Fibroblast of lung (primary cell): Measurements from ENCODE around the gene SPSB2. TPM values are rescaled to one million over a fixed set of nuclear protein-coding genes. Genes with fewer than 3 reads are reported as not detected.

Experiments
- DNase-seq, 2 donors: peaks; one replicate each; pipeline versions ENCODE4 v3.0.0 to v3.0.0-alpha.2; 2010; ENCODE audit warnings: low read depth in 2 of 2
- H2AFZ ChIP-seq: 2 replicates; pipeline ENCODE4 v1.5.1; 2012; ENCODE audit warnings: low read length, control low read depth, inconsistent platforms
- H3K27ac ChIP-seq: 2 replicates; pipeline ENCODE4 v1.5.1; 2011; ENCODE audit warnings: low read length, control low read depth; ENCODE audit not compliant: insufficient read depth
- H3K27me3 ChIP-seq: 2 replicates; pipeline ENCODE4 v1.5.1; 2011; ENCODE audit warnings: mild to moderate bottlenecking, low read length; ENCODE audit not compliant: control insufficient read depth, insufficient read depth
- H3K36me3 ChIP-seq: 2 replicates; pipeline ENCODE4 v1.5.1; 2011; ENCODE audit warnings: low read length; ENCODE audit not compliant: control insufficient read depth, insufficient read depth
- H3K4me1 ChIP-seq: 2 replicates; pipeline ENCODE4 v1.5.1; 2011; ENCODE audit warnings: low read length; ENCODE audit not compliant: control insufficient read depth, insufficient read depth; ENCODE audit errors: extremely low read depth
- H3K4me2 ChIP-seq: 2 replicates; pipeline ENCODE4 v1.5.1; 2011; ENCODE audit warnings: low read length, control low read depth; ENCODE audit not compliant: insufficient read depth; ENCODE audit errors: extremely low read depth
- H3K4me3 ChIP-seq, 4 experiments: fragments of 200-600 bp in 1 of 4; sonication (generic) in 1 of 4; replicated peaks in 1 of 4; 2 replicates each; pipeline ENCODE4 v1.5.1; 2011 to 2016; ENCODE audit warnings: low read length in 4 of 4, low read depth in 3 of 4, mild to moderate bottlenecking in 3 of 4, control low read depth in 2 of 4, inconsistent platforms in 1 of 4, mixed read lengths in 1 of 4; ENCODE audit not compliant: insufficient read depth in 1 of 4; ENCODE audit errors: control extremely low read depth in 1 of 4
- H3K79me2 ChIP-seq: 2 replicates; pipeline ENCODE4 v1.5.1; 2012; ENCODE audit warnings: mild to moderate bottlenecking, low read length, inconsistent platforms; ENCODE audit not compliant: control insufficient read depth, insufficient read depth
- H3K9ac ChIP-seq: 2 replicates; pipeline ENCODE4 v1.5.1; 2011; ENCODE audit warnings: mild to moderate bottlenecking, low read length, control low read depth; ENCODE audit not compliant: insufficient read depth
- H3K9me3 ChIP-seq: 2 replicates; pipeline ENCODE4 v1.5.1; 2012; ENCODE audit warnings: low read depth, low read length; ENCODE audit not compliant: control insufficient read depth, insufficient read depth
- H4K20me1 ChIP-seq: 2 replicates; pipeline ENCODE4 v1.5.1; 2011; ENCODE audit warnings: low read length; ENCODE audit not compliant: control insufficient read depth, insufficient read depth; ENCODE audit errors: extremely low read depth
- EZH2 ChIP-seq: IDR thresholded peaks from 2 replicates; pipeline ENCODE4 v1.5.1; 2012; ENCODE audit warnings: low read length, control low read depth, mild to moderate bottlenecking; ENCODE audit errors: missing control alignments
- polyA minus RNA-seq: library from RNA; depleted of rRNA, polyadenylated mRNA; stranded (reverse); fragments of >200 nt; gene quantifications from 2 replicates; pipeline ENCODE4 v1.2.3, GENCODE V29; 2011; ENCODE audit warnings: low replicate concordance
- polyA plus RNA-seq, 2 donors: library from polyadenylated mRNA; depleted of rRNA in 1 of 2; stranded (reverse) in 1 of 2; unstranded in 1 of 2; fragments of >200 nt; gene quantifications; 2 replicates each; pipeline ENCODE4 v1.2.1, GENCODE V29; 2011 to 2012; ENCODE audit warnings: missing spikeins in 1 of 2
- total RNA-seq: library from RNA; depleted of rRNA; stranded (reverse); fragments of >200 nt; gene quantifications from 2 replicates; pipeline ENCODE4 v1.2.1, GENCODE V29; 2014
- TF ChIP-seq, protein P1 (sequence below), 2 donors: IDR thresholded peaks in 1 of 2; conservative IDR thresholded peaks in 1 of 2; 1 replicate in 1 of 2; 2 replicates in 1 of 2; pipeline ENCODE4 v1.5.1; 2011 to 2012; ENCODE audit warnings: low read length in 2 of 2, control low read depth in 1 of 2, inconsistent platforms in 1 of 2, low read depth in 1 of 2, mild to moderate bottlenecking in 1 of 2

The SPSB2 gene, protein sequence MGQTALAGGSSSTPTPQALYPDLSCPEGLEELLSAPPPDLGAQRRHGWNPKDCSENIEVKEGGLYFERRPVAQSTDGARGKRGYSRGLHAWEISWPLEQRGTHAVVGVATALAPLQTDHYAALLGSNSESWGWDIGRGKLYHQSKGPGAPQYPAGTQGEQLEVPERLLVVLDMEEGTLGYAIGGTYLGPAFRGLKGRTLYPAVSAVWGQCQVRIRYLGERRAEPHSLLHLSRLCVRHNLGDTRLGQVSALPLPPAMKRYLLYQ
- total RNA-seq: 12.7 and 12.8 TPM in 2 replicates
- 1.8 and 2.5 TPM in 2 replicates for polyA plus RNA-seq
- 4.1 and 5.5 TPM in 2 replicates for polyA plus RNA-seq (2012)
- 1.9 and 2.1 TPM in 2 replicates for polyA minus RNA-seq

DNA sequence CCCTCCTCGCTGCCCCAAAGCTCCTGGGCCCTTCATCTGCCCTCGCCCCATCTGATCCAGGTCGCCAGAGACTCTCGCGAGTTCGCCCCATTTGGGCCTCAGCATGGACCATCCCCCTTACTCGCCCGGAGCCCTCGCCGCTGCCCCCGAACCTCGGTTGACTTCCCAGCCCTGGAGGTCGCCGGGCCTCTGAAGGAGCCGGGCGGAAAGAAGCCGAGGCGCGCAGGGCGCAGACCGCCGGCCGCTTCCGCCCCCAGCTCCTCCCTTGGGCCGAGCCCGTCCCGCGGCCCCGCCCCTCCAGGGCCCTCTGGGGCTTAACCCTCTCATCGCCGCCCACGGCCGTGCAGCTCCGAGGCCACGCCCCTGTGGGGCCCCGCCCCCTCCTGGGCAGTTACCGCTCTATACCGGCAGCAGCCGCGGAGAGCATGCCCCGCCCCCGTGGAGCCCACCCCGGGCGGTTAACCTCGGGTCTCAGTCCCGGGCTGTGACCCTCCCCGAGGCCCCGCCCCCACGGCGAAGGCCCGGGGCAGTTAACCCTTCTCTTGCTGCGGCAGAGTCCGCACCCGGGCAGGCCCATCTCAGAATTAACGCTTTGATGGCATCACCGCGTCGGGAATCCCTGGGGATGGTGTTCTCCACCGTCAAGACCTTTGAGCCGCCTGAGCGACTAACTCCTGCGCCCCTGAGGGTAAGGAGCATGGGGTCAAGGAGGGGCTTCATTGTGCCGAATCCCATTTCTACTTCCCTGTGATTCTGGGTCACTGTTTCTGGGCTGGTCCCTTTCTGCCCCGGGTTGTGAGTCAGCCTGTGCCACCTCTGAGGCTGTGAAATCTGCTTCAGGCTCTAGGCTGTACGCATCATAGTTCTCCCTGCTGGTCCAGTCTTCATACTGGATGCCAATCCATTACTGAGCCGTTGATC is at the start of gene SPSB2:
SPSB2 (minus strand) TSS at position 210 of the 921 bp plus-strand sequence. CDS start 402 bp downstream, outside the sequence.
- TF ChIP-seq, protein P1, sequence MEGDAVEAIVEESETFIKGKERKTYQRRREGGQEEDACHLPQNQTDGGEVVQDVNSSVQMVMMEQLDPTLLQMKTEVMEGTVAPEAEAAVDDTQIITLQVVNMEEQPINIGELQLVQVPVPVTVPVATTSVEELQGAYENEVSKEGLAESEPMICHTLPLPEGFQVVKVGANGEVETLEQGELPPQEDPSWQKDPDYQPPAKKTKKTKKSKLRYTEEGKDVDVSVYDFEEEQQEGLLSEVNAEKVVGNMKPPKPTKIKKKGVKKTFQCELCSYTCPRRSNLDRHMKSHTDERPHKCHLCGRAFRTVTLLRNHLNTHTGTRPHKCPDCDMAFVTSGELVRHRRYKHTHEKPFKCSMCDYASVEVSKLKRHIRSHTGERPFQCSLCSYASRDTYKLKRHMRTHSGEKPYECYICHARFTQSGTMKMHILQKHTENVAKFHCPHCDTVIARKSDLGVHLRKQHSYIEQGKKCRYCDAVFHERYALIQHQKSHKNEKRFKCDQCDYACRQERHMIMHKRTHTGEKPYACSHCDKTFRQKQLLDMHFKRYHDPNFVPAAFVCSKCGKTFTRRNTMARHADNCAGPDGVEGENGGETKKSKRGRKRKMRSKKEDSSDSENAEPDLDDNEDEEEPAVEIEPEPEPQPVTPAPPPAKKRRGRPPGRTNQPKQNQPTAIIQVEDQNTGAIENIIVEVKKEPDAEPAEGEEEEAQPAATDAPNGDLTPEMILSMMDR (conservative IDR thresholded peaks at IDR 0.05 in 1 of 2, IDR thresholded peaks at IDR 0.05 in 1 of 2; ENCODE audit: low read depth in 1 of 2, low read length in 2 of 2): no peak
- TF ChIP-seq EZH2: no peak
- peaks cover 33% of the 10 kb centered on the region for H3K79me2 ChIP-seq
- H3K4me3 ChIP-seq: peak within 1 kb of the TSS; percentile 81 to 94 (median 92)
- H3K9me3 ChIP-seq: no peaks in the 10 kb centered on the region
- H3K36me3 ChIP-seq: peaks cover 18% of the 10 kb centered on the region
- peaks cover 28% of the 10 kb centered on the region for H3K4me1 ChIP-seq
- peak within 1 kb of the TSS; percentile 99 for H3K4me2 ChIP-seq
- peak within 1 kb of the TSS; percentile 80 for H3K9ac ChIP-seq
- peak within 1 kb of the TSS; percentile 80 for H2AFZ ChIP-seq
- peaks cover 4% of the 10 kb centered on the region for H4K20me1 ChIP-seq
- H3K27me3 ChIP-seq: no peaks in the 10 kb centered on the region
- peak within 1 kb of the TSS; percentile 79 for H3K27ac ChIP-seq
- peak; percentile 92 to 94 for DNase-seq

DNA sequence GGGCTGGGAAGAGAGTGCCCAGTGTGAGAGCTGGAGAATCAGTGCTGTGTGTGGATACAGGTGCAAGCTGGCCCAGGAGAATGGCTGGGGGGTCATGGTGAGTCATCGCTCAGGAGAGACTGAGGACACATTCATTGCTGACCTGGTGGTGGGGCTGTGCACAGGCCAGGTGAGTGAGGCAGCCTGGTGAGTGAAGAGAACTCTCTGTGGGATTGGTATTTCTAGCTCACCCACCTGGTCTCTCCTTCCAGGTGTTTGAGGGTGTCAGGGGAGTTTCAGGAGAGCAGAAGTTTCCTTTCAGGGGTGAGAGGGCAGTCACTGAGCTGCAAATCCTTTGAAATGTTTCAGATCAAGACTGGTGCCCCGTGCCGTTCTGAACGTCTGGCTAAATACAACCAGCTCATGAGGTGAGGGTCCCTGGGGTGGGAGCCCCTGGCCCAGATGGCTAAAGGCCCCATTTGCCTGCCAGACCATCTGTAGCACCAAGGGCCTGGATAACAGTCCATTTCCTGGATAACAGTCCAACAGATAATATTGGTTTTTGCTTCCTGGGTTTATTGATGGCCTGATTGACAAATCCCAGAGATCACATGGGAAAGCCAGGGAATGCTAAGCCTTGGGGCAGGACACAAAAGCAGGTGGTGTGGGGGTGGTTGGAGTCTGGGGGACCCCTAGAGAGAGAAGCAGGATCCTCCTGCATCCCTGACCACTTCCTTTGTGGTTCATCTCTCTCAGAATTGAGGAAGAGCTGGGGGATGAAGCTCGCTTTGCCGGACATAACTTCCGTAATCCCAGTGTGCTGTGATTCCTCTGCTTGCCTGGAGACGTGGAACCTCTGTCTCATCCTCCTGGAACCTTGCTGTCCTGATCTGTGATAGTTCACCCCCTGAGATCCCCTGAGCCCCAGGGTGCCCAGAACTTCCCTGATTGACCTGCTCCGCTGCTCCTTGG is 49.2 kb upstream of the SPSB2 start:
- Histone ChIP-seq H3K4me2 (no peak overlapping the region), H3K36me3 (peaks cover 16% of the 10 kb centered on the region), H3K4me3 (no peak overlapping the region), H3K27ac (no peak overlapping the region), H3K27me3 (no peaks in the 10 kb centered on the region), H3K9me3 (no peaks in the 10 kb centered on the region), H3K4me1 (peaks cover 27% of the 10 kb centered on the region), H3K9ac (no peak overlapping the region), H3K79me2 (peaks cover 5% of the 10 kb centered on the region), H2AFZ (no peak overlapping the region), H4K20me1 (no peaks in the 10 kb centered on the region)
- TF ChIP-seq, protein P1 (conservative IDR thresholded peaks at IDR 0.05 in 1 of 2, IDR thresholded peaks at IDR 0.05 in 1 of 2; ENCODE audit: low read depth in 1 of 2, low read length in 2 of 2): no peak
- TF ChIP-seq EZH2: no peak
- no peak for DNase-seq
